Erythroblast (primary cell): ENCODE results near the gene IGFALS.

Experiments used
- GATA1 ChIP-seq: IDR thresholded peaks from 2 replicates; pipeline ENCODE4 v1.6.1; 2011; ENCODE audit warnings: low read depth, mild to moderate bottlenecking, control low read depth, low read length, moderate library complexity
- POLR2A ChIP-seq: IDR thresholded peaks from 2 replicates; pipeline ENCODE4 v1.6.1; 2011; ENCODE audit warnings: mild to moderate bottlenecking, low read length

- no peak for TF ChIP-seq POLR2A
- TF ChIP-seq GATA1: no peak
Observed at GRCh38 chr16:1769402-1770300, 23.9 kb downstream of the IGFALS start.
